GM18909 (cell line): ENCODE results near the gene CPVL.

ENCODE experiments used
- ATAC-seq: cut with Tn5 transposase; IDR thresholded peaks from one replicate; pipeline ENCODE4 v1.9.1; 2021; ENCODE audit warnings: mild to moderate bottlenecking; ENCODE audit not compliant: unreplicated experiment, poor library complexity

CPVL gene

DNA sequence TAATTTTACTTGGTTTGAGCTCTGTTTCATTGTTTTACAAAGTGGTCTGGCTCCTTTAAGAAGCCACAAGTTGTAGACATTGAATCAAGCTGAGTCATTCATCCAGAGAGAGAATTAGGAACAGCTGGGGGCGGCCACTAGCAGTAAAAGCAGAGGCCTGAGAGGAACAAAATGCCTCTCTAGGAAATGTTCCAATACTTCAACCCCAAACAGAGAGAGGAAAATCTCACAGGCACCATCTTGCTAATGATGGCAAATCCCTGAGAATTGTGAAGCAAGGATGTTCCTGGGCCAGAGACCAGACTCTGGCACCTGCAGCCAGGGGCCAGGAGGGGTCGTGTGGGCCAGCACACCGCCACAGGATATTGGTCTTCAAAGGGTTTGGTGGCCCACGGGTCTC, 161.7 kb downstream of the CPVL start:
- ATAC-seq, result no peak

DNA sequence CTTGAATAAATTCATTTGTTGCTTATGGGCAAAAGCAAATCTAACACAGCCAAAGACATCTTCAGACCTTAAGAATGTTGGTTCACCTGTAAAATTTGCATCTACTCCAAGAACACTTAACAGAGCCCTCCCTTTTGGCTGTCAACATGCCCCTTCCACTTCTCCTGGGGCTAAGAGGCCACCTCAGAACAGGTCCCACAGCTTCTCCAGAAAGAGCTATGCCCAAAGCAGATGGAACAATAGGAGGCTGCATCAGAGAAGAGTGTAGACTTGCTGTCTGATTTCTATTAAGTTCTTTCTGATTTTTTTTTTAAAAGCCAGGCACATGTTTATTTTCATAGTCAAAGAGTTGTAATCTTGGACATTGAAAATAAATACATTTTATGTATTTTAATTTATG, 162.1 kb downstream of the CPVL start:
- no peak for ATAC-seq

DNA sequence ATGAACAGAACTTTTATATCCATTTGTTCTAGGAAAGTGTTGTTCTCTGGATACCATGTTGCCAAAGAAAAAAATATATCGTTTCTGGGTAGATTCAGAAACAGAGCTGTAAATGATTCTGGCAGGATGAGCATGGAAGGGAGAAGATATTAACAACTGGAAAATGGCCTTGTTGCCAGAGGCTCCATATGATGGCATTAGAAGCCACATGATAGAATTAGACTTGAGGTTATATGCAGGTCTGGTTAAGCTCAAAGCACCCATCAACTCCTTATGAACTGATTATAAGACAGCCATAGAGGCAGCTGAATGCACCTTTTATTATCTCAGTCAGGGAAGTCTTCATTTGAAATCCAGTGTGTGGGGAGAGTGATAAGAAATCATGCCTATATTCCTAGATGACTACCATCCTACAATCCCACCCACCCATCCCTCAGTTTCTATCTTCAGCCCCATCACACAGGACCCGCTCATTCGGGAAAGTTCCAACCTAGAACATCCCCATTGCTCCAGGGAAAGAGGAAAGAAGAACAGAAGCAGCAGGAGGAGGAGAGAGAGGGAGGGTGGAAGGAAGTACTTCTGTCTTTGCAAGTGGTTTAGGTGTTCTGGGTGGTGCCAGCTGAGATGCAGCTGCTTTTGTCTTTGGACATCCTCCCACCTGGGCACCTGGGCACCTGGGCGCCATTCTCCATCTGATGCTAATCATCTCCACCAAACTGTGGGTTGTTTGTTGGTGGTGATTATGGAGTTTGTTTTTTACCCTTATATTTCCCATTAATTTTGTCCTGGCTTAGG, 162.7 kb downstream of the CPVL start:
- no peak for ATAC-seq

DNA sequence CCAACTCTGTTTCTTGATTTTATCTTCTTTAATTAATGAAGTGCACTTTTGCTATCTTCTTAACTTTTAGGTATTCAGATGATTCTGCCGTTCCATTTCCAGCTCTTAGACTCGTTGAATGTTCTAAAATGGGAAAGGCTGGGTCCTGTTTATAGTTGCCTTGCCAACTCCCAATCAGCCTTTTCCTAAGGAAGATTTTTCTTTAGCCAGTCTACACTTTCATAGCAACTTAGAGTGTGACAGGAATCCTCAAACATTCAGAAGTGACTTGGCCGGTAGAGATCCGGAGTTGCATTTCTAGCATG, 165.2 kb downstream of the CPVL start:
- ATAC-seq, result no peak

DNA sequence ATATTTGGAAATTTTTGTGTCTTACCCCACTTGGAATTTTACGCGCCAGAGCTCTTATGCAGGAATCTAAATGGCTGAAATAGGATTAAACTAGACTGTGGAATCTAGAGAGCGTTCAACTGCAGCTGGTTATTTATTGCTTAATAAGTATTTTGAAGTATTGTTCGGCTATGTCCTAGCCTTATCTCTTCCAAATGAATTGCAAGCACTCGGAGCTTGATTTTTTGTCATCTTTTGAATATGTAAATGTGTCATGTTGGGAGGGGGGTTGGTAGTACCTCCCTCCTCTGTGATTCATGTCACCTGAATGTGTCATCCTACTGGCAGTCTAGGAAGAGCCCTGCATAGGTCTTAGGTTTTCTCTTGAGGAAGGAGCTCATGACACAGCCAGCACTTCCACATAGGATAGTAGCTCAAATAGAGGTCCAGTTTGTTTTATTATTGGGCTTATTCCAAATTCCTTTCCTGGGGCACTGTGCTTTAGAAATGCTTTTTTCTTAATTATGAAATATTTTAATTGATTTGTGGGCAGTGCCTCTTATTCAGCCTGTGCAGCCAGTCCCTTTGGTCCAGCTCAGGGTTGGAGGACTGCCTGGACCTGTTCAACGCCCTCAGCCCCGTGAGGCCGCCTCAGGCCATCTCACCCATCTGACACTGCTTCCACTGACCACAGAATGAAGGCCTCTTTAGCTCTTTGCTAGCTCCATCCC, 165.7 kb downstream of the CPVL start:
- no peak for ATAC-seq

DNA sequence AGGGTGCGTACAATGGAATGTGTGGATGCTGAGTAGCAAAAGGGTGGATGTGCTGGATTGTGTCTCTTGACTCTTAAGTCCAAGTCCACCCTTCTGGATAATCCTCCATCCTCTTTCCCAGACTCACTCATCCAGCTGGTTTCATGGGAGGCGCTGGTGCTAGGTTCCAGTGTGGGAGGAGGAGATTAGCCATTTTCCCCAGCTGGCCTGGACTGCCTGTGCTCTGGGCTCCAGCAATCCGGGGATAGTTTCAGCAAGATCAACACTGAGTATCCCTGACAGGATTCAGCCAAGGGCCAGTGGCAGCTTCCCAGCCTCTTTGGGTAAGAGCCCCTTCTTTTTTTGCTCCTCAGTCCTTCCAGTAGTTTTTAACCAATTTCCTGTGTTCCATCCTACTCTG, 166.6 kb downstream of the CPVL start:
- no peak for ATAC-seq

DNA sequence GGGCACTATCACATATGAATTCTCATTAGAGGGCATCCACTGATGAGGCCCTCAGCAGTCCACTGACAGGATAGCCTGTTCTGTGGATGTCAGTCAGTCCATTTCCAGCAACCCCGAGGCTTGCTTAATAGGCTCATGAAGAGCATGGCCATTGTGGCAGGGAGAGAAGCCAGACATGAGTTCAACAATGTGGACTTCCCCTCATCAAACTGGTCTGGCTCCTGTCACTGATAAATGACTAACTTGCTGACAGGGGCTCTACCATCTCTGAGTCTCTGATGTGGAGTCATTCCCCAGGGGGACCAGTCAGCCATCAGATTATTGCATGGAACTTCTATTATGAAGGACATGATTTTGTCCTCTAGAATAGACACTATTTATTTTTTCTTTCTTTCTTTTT, 168.5 kb downstream of the CPVL start:
- no peak for ATAC-seq

DNA sequence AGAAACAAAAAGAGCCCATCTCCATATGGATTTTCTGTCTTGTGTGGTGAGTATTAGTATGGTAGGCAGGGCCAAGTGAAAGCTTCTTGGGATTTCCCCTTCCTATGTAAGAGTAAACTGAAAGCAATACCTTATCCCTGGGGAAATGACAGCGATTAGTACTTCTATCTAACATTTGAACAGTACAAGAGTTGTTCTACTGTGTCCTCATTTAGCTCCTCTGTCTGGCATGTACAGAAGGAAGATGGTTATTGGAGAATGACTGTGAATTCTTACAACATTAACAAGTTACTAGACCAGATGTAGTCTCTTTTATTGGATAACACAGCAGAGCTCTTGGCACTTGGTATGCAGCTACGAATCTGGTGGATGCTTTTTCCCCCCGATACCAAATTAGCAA, 170.3 kb downstream of the CPVL start:
- no peak for ATAC-seq

DNA sequence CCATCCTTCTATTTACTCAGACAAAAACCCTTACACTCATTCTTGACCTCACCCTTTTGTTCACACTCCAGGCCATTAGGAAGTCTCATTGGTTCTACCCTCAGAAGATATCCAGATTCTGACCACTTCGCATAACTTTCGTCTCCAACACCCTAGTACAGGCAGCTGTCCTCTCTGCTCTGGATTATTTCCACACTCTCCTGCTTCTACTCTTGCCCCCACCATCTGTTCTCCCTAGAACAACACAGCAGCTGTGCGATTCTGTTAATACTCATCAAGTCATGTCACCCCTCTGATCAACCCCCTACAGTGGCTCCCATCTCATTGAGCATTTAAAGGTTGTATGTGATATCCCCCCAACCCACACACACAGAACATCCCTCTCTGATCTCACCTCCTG, 172.7 kb downstream of the CPVL start:
- no peak for ATAC-seq

DNA sequence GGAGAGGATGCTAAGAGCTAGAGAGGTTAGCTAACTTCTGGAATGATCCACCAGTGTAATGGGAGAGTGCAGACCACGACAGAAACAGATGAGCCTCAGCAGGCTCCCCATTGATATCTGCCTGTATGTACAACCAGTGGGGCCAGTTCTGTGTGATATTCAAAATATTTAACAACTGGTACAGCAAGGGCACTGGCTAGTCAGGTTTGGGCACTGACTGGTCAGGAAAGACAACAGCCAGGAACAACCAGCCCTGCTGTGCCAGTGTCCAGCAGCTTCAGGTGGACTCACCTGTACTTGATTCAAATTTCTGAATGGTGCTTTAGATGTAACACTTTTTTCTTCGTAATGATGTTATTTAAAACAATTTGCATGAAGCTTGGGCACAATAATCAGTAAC, 182.3 kb downstream of the CPVL start:
- ATAC-seq, result no peak

DNA sequence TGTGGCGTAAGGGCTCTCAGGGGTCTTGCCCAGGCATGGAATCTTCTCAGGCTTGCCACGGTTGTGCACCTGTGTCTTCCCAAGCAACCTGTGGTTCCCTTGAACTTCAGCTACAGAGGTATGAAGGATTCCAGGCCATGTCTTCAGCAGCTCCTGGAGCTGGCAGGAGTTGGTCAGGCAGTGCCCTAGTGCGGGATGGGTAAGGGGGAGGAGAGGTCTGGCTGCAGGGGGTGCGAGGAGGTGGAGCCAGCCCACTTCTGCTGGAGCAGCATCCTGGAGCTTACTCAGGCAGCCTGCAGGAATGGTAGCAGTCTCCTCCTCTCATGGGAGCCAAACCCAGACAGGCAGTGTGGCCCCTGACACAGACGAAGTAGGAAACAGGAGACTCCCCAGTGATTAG, 184.4 kb downstream of the CPVL start:
- no peak for ATAC-seq

DNA sequence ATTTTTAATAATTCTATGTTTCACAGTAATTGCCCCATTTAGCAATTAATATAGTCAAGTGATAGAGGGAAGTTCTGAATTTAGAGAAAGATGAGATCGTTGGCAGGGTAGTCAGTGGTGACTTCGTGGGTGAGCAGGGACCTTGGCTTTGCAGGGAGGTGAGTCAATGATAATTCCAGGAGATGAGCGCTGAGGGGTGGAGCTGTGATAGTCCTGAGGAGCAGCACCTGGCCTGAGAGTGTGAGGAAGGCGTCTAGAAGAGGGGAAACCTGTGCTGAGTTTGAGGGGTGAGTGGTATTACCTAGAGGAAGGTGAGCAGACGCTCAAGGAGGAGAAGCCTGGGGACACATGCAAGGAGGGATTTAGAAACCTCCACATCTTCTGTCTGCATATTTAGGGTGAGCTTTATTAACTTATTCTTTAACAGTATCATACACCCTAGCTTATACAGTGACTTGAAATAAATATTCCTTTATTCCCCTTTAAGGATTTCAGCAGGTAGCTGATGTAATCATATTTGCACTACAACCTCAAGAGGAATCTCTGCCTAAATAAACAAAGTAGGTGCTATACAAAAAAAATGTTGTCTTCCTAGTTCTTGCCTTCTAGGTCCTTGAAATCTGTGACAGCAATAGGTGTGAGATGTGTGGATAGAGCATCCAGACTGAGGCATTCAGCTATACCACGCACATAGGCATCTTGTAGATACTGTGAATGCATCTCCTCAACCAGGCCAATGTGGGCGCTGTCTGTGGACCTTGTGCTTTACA, 186.1 kb downstream of the CPVL start:
- ATAC-seq, result no peak

DNA sequence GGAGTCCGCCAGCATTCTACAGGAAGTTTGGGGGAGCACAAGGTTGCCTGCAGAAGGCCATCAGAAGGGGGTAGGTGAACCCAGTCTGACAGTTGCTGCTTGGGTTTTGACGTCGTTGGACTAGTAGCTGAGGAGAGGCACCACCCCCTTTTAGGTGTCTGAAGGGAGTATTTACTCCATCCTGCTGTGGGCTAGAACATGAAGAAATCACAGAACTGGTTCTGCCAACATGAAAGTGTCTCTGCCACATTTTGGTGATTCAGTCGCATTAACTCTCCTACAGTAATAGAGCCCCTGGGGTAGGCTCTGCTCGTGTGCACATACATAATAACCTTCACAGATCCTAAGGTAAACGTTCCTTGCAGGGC, 187.4 kb downstream of the CPVL start:
- ATAC-seq, result no peak

DNA sequence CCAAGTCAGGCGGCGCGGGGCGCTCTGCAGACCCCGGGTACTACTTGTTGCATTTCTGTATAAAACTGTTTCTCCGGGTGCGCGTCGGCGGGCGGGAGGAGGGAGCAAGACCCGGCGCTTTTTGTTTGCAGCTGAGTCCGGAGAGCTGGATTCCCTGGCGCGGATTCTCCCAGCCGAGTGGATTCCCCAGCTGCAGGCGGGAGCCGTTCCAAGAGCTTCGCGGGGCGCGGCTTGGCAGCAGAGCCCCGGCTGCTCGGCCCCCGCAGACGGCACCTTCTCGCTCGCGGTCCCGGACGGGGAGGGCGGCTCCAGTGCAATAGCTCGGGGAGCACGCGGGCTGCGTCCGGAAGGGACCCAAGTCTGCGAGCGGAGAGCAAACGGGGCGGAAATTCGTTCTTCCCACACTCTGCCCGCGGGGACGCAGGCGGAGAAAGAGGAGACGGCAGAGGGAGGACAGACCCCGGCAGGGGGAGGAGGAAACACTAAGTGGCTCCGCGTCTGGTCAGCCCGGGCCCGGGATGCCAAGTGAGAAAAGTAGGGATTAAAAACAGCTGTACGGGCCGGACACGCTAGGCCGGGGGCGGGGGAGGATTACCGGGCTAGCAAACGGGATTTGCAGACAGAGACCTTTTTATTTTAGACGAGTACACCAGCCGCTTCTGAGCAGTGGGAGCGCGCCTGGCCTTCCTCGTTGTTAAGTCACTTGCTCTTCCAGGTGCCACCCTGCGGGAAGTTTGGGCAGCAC, 187.9 kb downstream of the CPVL start, which contains the start of gene TRIL:
TSS of gene TRIL (minus strand) at position 96 of the 745 bp plus-strand sequence. CDS start 284 bp downstream, outside the sequence.
- ATAC-seq, result no peak

DNA sequence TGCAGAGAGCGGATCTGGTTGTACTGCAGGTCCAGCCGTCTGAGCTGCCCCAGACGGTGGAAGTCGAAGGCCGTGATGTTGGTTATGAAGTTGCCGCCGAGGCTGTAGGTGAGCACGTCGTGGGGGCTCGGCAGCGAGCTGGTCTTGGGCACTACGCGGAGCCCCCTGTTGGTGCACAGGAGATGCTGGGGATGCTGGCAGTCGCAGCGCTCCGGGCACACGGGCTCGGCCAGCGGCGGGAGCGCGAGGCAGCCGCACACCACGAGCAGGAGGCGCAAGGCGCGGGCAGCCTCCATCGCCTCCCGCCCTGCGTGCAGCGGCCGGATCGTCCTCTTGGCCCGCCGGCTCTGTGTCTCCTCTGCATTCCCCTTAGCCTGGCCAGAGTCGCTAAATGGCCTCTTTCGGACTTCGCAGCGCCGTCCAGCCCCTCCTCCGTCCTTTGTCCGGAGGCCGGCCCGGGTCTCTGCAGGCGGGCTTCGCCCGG, 188.5 kb downstream of the CPVL start:
- no peak for ATAC-seq

DNA sequence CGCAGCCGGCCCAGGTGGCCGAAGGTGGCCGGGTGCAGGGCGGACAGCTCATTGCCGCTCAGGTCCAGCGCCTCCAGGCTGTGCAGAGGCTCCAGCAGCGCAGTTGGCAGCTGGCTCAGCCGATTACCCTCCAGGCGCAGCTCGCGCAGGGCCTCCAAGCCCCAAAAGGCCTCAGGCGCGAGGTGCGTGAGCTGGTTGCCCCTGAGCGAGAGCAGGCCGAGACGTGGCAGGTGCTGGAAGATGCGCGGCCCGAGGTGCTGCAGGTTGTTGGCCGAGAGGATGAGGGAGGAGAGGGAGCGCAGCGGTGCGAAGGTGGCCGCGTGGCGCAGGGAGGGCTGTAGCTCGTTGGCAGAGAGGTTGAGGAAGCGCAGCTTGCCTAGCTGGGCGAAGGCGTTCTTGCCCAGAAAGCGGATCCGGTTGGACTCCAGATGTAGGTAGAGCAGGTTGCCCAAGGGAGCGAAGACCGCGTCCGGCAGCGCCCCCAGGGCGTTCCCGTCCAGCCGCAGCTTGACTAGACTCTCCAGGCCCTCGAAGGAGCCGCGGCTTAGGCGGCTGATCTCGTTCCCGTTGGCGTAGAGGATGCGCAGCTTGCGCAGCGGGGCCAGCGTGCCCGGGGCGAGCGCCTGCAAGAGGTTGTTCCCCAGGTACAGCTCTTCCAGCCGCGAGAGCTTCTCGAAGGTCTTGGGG, 189.1 kb downstream of the CPVL start:
- no peak for ATAC-seq

DNA sequence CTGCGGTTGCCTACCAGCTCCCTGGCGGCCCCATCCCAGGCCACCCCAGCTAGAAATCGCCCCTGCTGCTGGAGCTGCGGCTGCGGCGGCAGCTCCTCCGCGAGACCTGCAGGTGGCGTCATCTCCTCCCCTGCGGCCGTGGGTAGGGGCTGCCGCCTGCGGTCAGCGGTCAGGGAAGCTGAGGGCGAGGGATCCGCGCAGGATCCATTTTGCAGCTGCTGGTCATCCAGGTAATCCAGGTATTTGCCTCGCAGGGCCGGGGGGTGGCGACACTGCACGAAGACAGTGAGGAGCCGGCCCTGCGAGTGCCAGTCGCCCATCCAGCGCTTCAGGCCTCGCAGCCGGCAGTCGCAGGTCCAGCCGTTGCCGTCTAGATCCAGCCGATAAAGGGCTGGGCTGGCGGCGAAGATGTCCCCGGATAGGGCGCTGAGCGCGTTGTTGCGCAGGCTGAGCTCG, 189.7 kb downstream of the CPVL start:
- ATAC-seq, result no peak

DNA sequence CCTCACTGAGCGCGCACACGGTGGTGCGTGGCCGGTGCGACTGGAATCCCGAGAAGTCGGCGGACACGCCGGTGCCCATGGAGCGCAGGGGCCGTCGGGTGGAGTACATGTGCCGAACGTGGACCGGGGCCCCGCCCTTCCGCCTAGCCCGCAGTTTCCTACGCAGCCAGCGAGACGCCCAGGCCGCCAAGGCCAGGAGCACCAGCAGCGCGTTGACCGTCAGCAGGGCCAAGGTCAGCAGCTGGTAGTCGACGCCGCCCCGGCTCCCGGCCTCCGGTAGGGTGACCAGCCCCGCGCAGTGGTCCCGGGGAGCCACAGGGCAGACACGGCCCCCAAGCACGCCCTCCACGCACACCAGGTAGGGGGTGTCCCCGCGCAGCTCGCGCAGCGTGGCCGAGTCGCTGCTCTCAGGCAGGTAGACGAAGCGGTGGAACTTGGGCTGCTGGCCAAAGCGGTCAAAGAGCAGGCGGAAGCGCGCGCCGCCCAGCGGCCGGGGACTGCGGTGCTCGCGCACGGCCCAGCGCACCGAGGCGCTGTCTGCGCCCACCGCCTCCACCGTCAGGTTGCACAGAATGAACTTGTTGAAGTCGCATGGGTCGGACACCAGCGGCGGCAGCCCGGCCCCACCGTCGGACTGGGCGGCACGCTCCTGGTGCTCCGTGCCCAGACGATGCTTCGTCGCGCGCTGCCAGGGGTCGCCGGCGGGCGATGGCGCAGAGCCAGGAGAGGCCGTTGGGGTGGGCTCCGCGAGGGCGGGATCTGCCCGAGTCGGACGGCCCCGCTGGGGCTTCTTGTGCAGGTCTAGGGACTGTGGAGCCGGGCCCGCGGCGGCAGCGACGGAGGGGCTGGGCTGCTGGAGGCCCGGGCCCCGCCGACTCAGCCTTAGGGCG, 190.4 kb downstream of the CPVL start:
- no peak for ATAC-seq

DNA sequence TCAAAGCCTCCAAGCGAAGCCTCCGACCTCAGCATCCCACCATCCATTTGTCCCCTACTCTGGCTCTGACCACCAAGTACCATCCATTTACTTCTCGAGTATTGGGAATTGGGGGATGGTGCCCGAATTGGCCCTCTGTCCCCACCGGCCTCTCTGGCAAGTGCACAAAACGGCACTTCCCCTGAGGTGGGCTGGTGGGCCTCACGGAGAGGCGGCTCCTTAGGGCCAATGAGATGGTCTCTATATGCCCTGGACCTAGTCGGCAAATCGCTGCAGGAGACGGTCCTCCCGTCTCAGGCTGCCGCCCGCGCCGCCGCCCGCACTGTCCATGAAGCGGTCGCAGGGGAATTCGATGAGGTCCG, 191.0 kb downstream of the CPVL start:
- no peak for ATAC-seq
